GM12878 (cell line): ENCODE results near the gene FAM81A. TPM values are rescaled to one million over a fixed set of nuclear protein-coding genes. Genes with fewer than 3 reads are reported as not detected.

Source experiments
- BACH1 ChIP-seq: fragments of 450-650 bp; IDR thresholded peaks from 2 replicates; pipeline ENCODE4 v1.6.1; 2017; ENCODE audit warnings: mild to moderate bottlenecking, borderline replicate concordance
- BHLHE40 ChIP-seq, 2 experiments: fragments of 450-650 bp in 1 of 2; IDR thresholded peaks; 2 replicates each; pipeline ENCODE4 v1.6.1; 2011 to 2017; ENCODE audit warnings: low read depth in 2 of 2, borderline replicate concordance in 1 of 2, improper control_type of control experiment in 1 of 2, low read length in 1 of 2, mild to moderate bottlenecking in 1 of 2
- CBFB ChIP-seq: IDR thresholded peaks from 2 replicates; pipeline ENCODE4 v1.6.1; 2016; ENCODE audit warnings: antibody characterized with exemption, low read depth
- GATAD2B ChIP-seq: fragments of 450-650 bp; conservative IDR thresholded peaks from 2 replicates; pipeline ENCODE4 v1.6.1; 2017; ENCODE audit warnings: low read depth, mild to moderate bottlenecking, moderate library complexity
- HDAC2 ChIP-seq: fragments of 200-600 bp; sonication (generic); IDR thresholded peaks from 2 replicates; pipeline ENCODE4 v1.6.1; 2017
- HDAC6 ChIP-seq: fragments of 200-600 bp; sonication (generic); IDR thresholded peaks from one replicate; pipeline ENCODE4 v1.8.0; 2017; ENCODE audit warnings: antibody characterized with exemption; ENCODE audit not compliant: unreplicated experiment
- IKZF2 ChIP-seq, 2 experiments: fragments of 450-650 bp; IDR thresholded peaks; 2 replicates each; pipeline ENCODE4 v1.6.1; 2017; ENCODE audit warnings: mild to moderate bottlenecking in 2 of 2, moderate library complexity in 2 of 2
- NFYB ChIP-seq: IDR thresholded peaks from 2 replicates; pipeline ENCODE4 v1.6.1; 2011; ENCODE audit warnings: low read depth, mild to moderate bottlenecking, low read length, improper control_type of control experiment, moderate library complexity; ENCODE audit not compliant: insufficient read depth
- NR2C1 ChIP-seq: fragments of 450-650 bp; IDR thresholded peaks from 2 replicates; pipeline ENCODE4 v1.6.1; 2017; ENCODE audit warnings: antibody characterized with exemption, mild to moderate bottlenecking, moderate library complexity
- RCOR1 ChIP-seq: conservative IDR thresholded peaks from 2 replicates; pipeline ENCODE4 v1.6.1; 2012; ENCODE audit warnings: low read depth, low read length, improper control_type of control experiment
- SPI1 ChIP-seq: IDR thresholded peaks from 2 replicates; pipeline ENCODE4 v1.6.1; 2011; ENCODE audit warnings: low read depth, mild to moderate bottlenecking, low read length, moderate library complexity, borderline replicate concordance; ENCODE audit not compliant: insufficient read depth
- STAT1 ChIP-seq: fragments of 450-650 bp; conservative IDR thresholded peaks from 2 replicates; pipeline ENCODE4 v1.6.1; 2014; ENCODE audit warnings: antibody characterized with exemption, mild to moderate bottlenecking
- STAT3 ChIP-seq: IDR thresholded peaks from 2 replicates; pipeline ENCODE4 v1.6.1; 2011; ENCODE audit warnings: low read depth, low read length, improper control_type of control experiment
- SUPT20H ChIP-seq: IDR thresholded peaks from 2 replicates; pipeline ENCODE4 v1.6.1; 2011; ENCODE audit warnings: low read depth, mild to moderate bottlenecking, low read length, moderate library complexity, borderline replicate concordance; ENCODE audit not compliant: control insufficient read depth
- TCF12 ChIP-seq: IDR thresholded peaks from 2 replicates; pipeline ENCODE4 v1.6.1; 2011; ENCODE audit warnings: low read depth, mild to moderate bottlenecking, low read length
- ZNF24 ChIP-seq: fragments of 450-650 bp; IDR thresholded peaks from 2 replicates; pipeline ENCODE4 v1.6.1; 2017; ENCODE audit warnings: antibody characterized with exemption, mild to moderate bottlenecking
- ZNF622 ChIP-seq: fragments of 450-650 bp; IDR thresholded peaks from 2 replicates; pipeline ENCODE4 v1.6.1; 2017; ENCODE audit warnings: mild to moderate bottlenecking, inconsistent platforms
- polyA plus RNA-seq, 11 experiments: library from polyadenylated mRNA; depleted of rRNA in 4 of 11; unstranded in 6 of 11; stranded (reverse) in 5 of 11; fragments of >200 nt; fragmentation: Nextera tagmentation in 4 of 11; fragmentation: Illumina TruSeq in 1 of 11; extraction: Ambion mirVana in 4 of 11; extraction: Trizol in 1 of 11; gene quantifications; 1 replicate in 1 of 11; 2 replicates in 10 of 11; pipeline versions ENCODE4 v1.2.1 to v1.2.3, GENCODE V29; 2011 to 2016; ENCODE audit warnings: inconsistent platforms in 2 of 11, missing spikeins in 2 of 11, low read depth in 1 of 11
- total RNA-seq, 4 experiments: library from RNA; depleted of rRNA in 3 of 4; stranded (reverse); fragments of >200 nt in 3 of 4; fragmentation: Illumina TruSeq in 1 of 4; extraction: Trizol in 1 of 4; gene quantifications; 2 replicates each; pipeline versions ENCODE4 v1.2.1 to v1.2.3, GENCODE V29; 2013 to 2021
- TF ChIP-seq, protein P1 (sequence below), 3 experiments: IDR thresholded peaks in 2 of 3; conservative IDR thresholded peaks in 1 of 3; 2 replicates each; pipeline ENCODE4 v1.5.1; 2011; ENCODE audit warnings: low read depth in 3 of 3, low read length in 3 of 3, mild to moderate bottlenecking in 3 of 3, control low read depth in 2 of 3, moderate library complexity in 2 of 3, inconsistent platforms in 1 of 3, mixed read lengths in 1 of 3; ENCODE audit not compliant: control insufficient read depth in 2 of 3, insufficient read depth in 1 of 3; ENCODE audit errors: extremely low read depth in 1 of 3
- TF ChIP-seq, protein P2 (sequence below): fragments of 450-650 bp; IDR thresholded peaks from 2 replicates; pipeline ENCODE4 v1.6.1; 2016; ENCODE audit warnings: mild to moderate bottlenecking
- TF ChIP-seq, protein P3 (sequence below): fragments of 150-350 bp; IDR thresholded peaks from 2 replicates; pipeline ENCODE4 v1.6.1; 2014; ENCODE audit warnings: mild to moderate bottlenecking, low read depth, low read length
- TF ChIP-seq, protein P4 (sequence below): fragments of 450-650 bp; IDR thresholded peaks from 2 replicates; pipeline ENCODE4 v1.6.1; 2018; ENCODE audit warnings: mild to moderate bottlenecking, low read depth, moderate library complexity; ENCODE audit not compliant: partially characterized antibody
- TF ChIP-seq, protein P5 (sequence below): IDR thresholded peaks from 2 replicates; pipeline ENCODE4 v1.6.1; 2012; ENCODE audit warnings: low read depth, low read length, improper control_type of control experiment

FAM81A gene
- total and polyA plus RNA-seq, 10 of the 15 experiments (the other 5 are each of a cell fraction or from before 2014, with no cell fraction given) = 0.18 to 34.5 (median 16.2) TPM

DNA sequence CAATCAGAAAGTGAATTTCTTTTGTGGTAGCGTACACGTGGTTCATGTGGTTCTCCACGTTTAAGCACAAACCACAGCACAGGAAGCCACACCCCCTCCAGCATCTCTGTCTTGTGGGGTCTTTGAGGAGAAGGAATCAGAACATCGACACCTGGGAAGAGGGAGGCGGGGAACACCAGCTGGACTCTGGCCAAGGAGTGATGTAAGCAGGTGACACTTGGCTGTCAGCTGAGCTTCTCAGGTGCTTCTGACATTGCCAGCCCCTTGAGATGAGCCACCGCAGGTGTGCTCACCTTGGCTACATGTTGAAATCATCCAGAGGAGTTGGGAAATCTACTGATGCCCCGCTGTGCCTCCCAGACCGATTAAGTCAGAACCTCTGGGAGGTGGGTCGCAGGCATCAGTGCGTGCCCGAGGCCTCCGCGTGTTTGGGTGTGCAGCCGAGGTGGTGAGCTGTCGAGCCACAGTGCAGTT lies 85.0 kb downstream of the FAM81A start (continued):
- TF ChIP-seq, protein P1, sequence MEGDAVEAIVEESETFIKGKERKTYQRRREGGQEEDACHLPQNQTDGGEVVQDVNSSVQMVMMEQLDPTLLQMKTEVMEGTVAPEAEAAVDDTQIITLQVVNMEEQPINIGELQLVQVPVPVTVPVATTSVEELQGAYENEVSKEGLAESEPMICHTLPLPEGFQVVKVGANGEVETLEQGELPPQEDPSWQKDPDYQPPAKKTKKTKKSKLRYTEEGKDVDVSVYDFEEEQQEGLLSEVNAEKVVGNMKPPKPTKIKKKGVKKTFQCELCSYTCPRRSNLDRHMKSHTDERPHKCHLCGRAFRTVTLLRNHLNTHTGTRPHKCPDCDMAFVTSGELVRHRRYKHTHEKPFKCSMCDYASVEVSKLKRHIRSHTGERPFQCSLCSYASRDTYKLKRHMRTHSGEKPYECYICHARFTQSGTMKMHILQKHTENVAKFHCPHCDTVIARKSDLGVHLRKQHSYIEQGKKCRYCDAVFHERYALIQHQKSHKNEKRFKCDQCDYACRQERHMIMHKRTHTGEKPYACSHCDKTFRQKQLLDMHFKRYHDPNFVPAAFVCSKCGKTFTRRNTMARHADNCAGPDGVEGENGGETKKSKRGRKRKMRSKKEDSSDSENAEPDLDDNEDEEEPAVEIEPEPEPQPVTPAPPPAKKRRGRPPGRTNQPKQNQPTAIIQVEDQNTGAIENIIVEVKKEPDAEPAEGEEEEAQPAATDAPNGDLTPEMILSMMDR (IDR thresholded peaks at IDR 0.05 in 2 of 3, conservative IDR thresholded peaks at IDR 0.05 in 1 of 3; ENCODE audit: control insufficient read depth in 2 of 3, extremely low read depth in 1 of 3, insufficient read depth in 1 of 3, low read depth in 3 of 3, low read length in 3 of 3) = no peak
- TF ChIP-seq, protein P2, sequence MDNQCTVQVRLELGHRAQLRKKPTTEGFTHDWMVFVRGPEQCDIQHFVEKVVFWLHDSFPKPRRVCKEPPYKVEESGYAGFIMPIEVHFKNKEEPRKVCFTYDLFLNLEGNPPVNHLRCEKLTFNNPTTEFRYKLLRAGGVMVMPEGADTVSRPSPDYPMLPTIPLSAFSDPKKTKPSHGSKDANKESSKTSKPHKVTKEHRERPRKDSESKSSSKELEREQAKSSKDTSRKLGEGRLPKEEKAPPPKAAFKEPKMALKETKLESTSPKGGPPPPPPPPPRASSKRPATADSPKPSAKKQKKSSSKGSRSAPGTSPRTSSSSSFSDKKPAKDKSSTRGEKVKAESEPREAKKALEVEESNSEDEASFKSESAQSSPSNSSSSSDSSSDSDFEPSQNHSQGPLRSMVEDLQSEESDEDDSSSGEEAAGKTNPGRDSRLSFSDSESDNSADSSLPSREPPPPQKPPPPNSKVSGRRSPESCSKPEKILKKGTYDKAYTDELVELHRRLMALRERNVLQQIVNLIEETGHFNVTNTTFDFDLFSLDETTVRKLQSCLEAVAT = no peak
- TF ChIP-seq NR2C1 = no peak
- no peak for TF ChIP-seq ZNF24
- no peak for TF ChIP-seq TCF12
- TF ChIP-seq HDAC2 = no peak
- TF ChIP-seq SPI1 = no peak
- TF ChIP-seq IKZF2 (IDR thresholded peaks at IDR 0.05) = no peak
- TF ChIP-seq, protein P3, sequence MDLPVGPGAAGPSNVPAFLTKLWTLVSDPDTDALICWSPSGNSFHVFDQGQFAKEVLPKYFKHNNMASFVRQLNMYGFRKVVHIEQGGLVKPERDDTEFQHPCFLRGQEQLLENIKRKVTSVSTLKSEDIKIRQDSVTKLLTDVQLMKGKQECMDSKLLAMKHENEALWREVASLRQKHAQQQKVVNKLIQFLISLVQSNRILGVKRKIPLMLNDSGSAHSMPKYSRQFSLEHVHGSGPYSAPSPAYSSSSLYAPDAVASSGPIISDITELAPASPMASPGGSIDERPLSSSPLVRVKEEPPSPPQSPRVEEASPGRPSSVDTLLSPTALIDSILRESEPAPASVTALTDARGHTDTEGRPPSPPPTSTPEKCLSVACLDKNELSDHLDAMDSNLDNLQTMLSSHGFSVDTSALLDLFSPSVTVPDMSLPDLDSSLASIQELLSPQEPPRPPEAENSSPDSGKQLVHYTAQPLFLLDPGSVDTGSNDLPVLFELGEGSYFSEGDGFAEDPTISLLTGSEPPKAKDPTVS = no peak
- TF ChIP-seq, protein P4, sequence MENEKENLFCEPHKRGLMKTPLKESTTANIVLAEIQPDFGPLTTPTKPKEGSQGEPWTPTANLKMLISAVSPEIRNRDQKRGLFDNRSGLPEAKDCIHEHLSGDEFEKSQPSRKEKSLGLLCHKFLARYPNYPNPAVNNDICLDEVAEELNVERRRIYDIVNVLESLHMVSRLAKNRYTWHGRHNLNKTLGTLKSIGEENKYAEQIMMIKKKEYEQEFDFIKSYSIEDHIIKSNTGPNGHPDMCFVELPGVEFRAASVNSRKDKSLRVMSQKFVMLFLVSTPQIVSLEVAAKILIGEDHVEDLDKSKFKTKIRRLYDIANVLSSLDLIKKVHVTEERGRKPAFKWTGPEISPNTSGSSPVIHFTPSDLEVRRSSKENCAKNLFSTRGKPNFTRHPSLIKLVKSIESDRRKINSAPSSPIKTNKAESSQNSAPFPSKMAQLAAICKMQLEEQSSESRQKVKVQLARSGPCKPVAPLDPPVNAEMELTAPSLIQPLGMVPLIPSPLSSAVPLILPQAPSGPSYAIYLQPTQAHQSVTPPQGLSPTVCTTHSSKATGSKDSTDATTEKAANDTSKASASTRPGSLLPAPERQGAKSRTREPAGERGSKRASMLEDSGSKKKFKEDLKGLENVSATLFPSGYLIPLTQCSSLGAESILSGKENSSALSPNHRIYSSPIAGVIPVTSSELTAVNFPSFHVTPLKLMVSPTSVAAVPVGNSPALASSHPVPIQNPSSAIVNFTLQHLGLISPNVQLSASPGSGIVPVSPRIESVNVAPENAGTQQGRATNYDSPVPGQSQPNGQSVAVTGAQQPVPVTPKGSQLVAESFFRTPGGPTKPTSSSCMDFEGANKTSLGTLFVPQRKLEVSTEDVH = no peak
- no peak for TF ChIP-seq GATAD2B
- TF ChIP-seq SUPT20H = no peak
- TF ChIP-seq STAT3 = no peak
- TF ChIP-seq, protein P5, sequence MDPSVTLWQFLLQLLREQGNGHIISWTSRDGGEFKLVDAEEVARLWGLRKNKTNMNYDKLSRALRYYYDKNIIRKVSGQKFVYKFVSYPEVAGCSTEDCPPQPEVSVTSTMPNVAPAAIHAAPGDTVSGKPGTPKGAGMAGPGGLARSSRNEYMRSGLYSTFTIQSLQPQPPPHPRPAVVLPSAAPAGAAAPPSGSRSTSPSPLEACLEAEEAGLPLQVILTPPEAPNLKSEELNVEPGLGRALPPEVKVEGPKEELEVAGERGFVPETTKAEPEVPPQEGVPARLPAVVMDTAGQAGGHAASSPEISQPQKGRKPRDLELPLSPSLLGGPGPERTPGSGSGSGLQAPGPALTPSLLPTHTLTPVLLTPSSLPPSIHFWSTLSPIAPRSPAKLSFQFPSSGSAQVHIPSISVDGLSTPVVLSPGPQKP = no peak
- no peak for TF ChIP-seq HDAC6
- TF ChIP-seq STAT1 = no peak
- TF ChIP-seq BHLHE40 (IDR thresholded peaks at IDR 0.05; ENCODE audit: borderline replicate concordance in 1 of 2, low read depth in 2 of 2, low read length in 1 of 2) = peak in 1 of 2 experiments; percentile 39; a peak in 1 of 4 replicates
- TF ChIP-seq ZNF622 = no peak
- no peak for TF ChIP-seq NFYB
- peak; percentile 76; the same call in 1 of the 2 replicates for TF ChIP-seq CBFB
- TF ChIP-seq BACH1 = no peak
- no peak for TF ChIP-seq RCOR1
